LoVo (cell line): Measurements from ENCODE around the gene RUBCN.
"Not testable (repeated sequence)": the region's sequence is repeated elsewhere in the genome, so short reads cannot be mapped to it uniquely, and the experiment has no call there.

Source experiments
- DNase-seq: peaks from one replicate; pipeline ENCODE4 v3.0.0-alpha.2; 2016; ENCODE audit warnings: low spot score

The RUBCN gene

GRCh38 chr3:197658706-197659105 is 78.0 kb downstream of the RUBCN start:
- DNase-seq = not testable (repeated sequence)

DNA sequence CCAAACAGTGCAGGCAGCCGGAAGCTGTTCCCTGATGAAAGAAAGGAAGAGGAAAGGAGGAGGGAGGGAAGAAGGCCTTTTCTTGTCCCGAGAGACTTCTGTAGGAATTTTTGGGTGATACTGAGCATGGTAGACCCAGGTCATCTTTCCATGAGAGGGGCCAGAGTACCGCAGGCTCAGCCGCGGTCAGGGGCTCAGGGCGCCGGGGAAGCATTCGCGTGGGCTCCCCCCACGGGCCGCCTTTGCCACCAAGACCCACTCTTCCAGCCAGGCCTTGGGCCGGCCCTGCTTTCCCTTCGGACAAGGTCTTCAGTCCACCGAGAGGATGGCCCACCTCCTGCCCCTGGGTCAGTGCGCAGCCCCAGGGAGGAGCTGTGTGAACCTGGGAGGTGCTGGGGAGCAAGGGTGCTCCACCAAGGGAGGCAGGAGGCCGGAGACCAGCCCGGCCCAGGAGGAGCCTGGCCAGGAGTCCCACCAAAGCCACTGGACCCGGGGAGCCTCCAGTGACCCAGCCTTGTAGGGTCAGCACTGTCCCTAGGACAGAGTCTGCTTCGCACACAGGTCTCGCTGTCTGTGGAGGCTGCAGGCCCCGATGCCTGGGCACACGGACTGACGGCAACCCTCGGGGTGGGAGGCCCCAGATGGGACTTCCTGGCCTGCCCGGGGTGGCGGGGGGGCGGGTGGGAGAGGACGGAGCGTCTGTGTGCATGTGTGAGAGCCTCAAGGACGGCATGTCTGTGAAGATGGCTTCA is 79.0 kb downstream of the RUBCN start:
- DNase-seq = not testable (repeated sequence)

DNA sequence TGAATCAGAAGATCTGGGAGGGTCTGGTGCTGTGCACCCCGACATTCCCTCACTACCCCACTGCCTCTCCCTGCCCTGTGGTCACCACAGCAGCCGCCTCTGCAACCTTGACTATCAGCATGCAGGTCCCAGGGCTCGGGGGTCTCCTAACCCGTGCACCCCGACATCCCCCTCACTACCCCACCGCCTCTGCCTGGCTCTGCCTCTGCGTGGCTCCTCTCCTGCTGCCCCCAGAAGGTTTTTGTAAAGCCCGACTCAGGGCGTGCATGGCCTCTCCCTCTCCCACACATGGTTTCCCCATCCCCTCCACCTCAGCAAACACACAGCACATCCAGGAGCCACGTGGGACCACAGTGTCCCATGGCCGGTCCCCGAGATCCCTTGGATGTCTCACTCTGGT is 79.7 kb downstream of the RUBCN start:
- DNase-seq = not testable (repeated sequence)

DNA sequence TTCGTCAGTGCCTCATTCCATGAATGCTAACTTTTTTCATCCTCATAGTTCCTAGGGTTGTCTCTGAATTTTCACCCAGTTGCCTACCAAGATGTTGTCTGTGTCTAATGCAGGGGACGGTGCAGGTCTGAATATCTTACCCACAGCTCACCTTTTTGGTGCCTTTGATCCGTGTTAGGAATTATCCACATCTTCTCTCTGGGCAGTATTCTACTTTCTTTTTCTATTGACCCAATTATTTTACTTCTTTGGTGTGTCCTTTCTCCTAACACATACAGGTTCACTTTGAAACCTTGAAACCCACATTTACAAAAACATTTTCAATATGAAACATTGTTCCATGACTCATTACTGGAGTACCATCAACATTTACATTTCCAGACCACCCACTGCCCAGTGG is 80.6 kb downstream of the RUBCN start:
- DNase-seq = not testable (repeated sequence)

GRCh38 chr3:197654998-197655330 is 81.7 kb downstream of the RUBCN start:
- not testable (repeated sequence) for DNase-seq

- not testable (repeated sequence) for DNase-seq
Observed at GRCh38 chr3:197654090-197654997, 82.4 kb downstream of the RUBCN start.

- not testable (repeated sequence) for DNase-seq
Observed at GRCh38 chr3:197652860-197653259, 83.8 kb downstream of the RUBCN start.

DNA sequence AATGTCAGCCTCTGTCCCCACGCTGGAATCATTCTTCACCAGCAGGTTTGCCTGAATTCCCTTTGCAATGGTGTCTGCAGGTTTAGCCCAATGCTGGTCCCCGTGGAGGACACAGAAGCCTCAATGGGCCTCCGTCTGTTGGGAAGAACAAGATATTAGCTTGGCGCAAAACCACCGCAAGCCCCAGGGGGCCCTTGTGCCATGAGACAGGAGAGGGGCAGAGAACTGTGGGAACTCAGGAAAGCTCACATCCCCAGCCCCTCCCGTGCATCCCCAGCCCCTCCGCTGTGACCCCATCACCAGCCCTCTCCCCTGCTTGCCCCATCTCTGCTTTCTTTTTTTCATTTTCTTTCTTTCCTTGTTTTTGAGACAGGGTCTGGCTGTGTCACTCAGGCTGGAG is 89.1 kb downstream of the RUBCN start:
- DNase-seq = not testable (repeated sequence)

GRCh38 chr3:197647191-197647590 is 89.5 kb downstream of the RUBCN start:
- not testable (repeated sequence) for DNase-seq

GRCh38 chr3:197646294-197646693 is 90.4 kb downstream of the RUBCN start:
- not testable (repeated sequence) for DNase-seq

GRCh38 chr3:197637556-197637955 is 99.1 kb downstream of the RUBCN start:
- not testable (repeated sequence) for DNase-seq

- DNase-seq = not testable (repeated sequence)
Observed at GRCh38 chr3:197631989-197632388, 104.7 kb downstream of the RUBCN start.

GRCh38 chr3:197630766-197631165 is 105.9 kb downstream of the RUBCN start:
- DNase-seq = not testable (repeated sequence)

- DNase-seq = not testable (repeated sequence)
Observed at GRCh38 chr3:197629286-197629685, 107.4 kb downstream of the RUBCN start.

DNA sequence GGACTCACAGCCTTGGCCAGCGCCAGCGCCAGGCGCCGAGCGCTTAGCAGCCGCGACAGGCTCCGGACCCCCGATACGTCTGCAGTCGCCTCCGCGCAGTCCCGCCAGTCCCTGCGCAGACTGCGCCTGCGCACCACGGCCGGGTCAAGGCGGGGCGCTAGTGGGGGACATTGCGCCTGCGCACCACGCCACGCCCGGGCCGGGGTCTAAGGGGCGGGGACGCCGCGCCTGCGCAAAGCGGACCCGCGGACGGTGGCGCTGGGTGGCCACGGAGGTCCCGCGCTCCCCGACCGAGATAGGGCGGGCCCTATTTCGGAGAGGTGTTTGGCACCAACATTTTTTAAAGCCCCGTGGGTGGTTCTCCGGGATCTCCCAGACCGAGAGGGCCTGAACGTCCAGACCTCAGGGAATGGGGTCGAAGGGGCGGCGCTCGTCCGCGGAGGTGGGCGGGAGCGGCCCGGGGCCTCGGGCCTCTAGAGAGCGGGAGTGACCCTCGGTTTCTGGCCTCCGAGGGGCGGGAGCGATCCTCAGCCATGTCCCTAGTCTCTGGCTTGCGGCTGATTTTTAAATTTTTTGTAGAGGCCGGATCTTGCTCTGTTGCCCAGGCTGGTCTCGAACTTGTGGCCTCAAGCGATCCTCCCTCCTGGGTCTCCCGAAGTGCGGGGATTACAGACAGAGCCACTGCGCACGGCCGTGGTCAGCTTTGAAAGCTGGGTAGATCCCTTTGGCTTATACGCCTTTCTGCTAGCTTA is 108.8 kb downstream of the RUBCN start:
- peak; percentile 70 for DNase-seq

- DNase-seq = not testable (repeated sequence)
Observed at GRCh38 chr3:197627158-197627771, 109.4 kb downstream of the RUBCN start.

GRCh38 chr3:197626404-197627157 is 110.1 kb downstream of the RUBCN start:
- DNase-seq = not testable (repeated sequence)

DNA sequence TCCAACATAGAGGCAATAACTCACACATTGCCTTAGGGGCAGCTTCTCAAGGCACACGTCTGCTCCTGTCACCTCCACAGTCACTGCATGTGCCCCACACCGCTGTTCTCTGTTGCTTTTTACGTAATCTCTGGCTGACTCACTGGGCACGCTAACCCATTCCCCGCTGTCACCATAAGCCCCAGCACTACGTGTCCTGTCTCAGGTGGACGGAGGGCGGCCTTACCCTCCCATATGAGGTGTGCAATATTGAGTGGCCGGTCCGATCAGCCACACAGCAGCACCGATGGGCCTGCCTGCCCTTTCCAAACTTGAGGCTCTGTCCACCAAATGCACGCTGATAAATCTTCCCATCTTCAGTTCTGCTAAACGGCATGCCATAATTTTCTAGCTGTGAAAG is 115.2 kb downstream of the RUBCN start:
- not testable (repeated sequence) for DNase-seq
